Stomach (tissue), 4 donors: ENCODE measurements around the gene ITGB2.

Experiments
- EP300 ChIP-seq: sonication (generic); formaldehyde crosslinking; IDR thresholded peaks from one replicate; pipeline ENCODE4 v1.6.1; 2017; ENCODE audit warnings: antibody characterized with exemption
- POLR2A ChIP-seq, 4 donors: fragments of 450-650 bp; IDR thresholded peaks; one replicate each; pipeline ENCODE4 v1.6.1; 2016; ENCODE audit warnings: antibody characterized with exemption in 4 of 4, control low read depth in 2 of 4, mild to moderate bottlenecking in 1 of 4, moderate library complexity in 1 of 4
- POLR2AphosphoS5 ChIP-seq, 3 donors: sonication (generic); formaldehyde crosslinking; IDR thresholded peaks; one replicate each; pipeline ENCODE4 v1.6.1; 2016; ENCODE audit warnings: antibody characterized with exemption in 3 of 3
- TF ChIP-seq, protein P1 (sequence below), 7 experiments: fragments of 450-650 bp in 4 of 7; fragments of 200-600 bp in 3 of 7; sonication (generic) in 3 of 7; IDR thresholded peaks; one replicate each; pipeline ENCODE4 v1.5.1; 2016 to 2019; ENCODE audit warnings: antibody characterized with exemption in 7 of 7, control low read depth in 2 of 7, mild to moderate bottlenecking in 1 of 7

- TF ChIP-seq, protein P1, sequence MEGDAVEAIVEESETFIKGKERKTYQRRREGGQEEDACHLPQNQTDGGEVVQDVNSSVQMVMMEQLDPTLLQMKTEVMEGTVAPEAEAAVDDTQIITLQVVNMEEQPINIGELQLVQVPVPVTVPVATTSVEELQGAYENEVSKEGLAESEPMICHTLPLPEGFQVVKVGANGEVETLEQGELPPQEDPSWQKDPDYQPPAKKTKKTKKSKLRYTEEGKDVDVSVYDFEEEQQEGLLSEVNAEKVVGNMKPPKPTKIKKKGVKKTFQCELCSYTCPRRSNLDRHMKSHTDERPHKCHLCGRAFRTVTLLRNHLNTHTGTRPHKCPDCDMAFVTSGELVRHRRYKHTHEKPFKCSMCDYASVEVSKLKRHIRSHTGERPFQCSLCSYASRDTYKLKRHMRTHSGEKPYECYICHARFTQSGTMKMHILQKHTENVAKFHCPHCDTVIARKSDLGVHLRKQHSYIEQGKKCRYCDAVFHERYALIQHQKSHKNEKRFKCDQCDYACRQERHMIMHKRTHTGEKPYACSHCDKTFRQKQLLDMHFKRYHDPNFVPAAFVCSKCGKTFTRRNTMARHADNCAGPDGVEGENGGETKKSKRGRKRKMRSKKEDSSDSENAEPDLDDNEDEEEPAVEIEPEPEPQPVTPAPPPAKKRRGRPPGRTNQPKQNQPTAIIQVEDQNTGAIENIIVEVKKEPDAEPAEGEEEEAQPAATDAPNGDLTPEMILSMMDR (IDR thresholded peaks at IDR 0.05) = no peak
- no peak for TF ChIP-seq POLR2A (IDR thresholded peaks at IDR 0.05)
- no peak for TF ChIP-seq POLR2AphosphoS5 (IDR thresholded peaks at IDR 0.05)
- no peak for TF ChIP-seq EP300
These were observed 30.3 kb downstream of the ITGB2 start for GRCh38 chr21:44890338-44890931.
